ENCODE measurements around the gene SLC35E1.
"Not testable (repeated sequence)": the region's sequence is repeated elsewhere in the genome, so short reads cannot be mapped to it uniquely, and the experiment has no call there.

Gene SLC35E1

DNA sequence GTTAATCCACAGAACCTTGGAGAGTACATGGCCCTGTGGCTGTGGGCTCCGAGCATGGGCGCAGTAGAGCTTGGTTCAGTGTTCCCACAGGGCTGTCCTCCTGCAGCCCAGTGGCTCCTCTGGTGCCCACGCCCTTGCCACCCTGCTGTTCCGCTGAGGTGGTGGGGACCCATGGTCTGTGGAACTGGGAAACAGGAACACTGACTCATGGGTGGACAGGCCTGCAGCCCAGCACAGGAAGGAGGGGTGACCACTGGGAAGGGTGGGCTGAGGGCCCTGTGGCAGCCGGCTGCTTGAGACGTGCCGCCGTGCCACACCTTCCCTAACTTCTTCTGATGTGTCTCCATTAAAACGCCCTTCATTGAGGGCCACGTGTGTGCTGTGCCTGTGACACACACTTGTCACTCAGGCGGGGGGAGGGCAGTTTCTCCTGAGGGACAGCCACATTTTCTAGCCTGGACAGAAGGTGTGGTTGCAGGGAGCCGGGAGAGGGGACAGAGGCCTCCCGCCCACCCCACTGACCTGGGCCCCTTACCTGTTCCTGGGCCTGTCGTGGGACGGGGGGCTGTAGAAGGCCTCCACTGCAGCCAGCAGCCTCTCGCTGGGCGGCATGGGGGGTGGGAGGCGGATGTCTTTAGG is 51.1 kb downstream of the SLC35E1 start:
- H3K4me1 ChIP-seq (ENCODE audit: control insufficient read depth, insufficient read depth, low read length), result no peaks in the 10 kb centered on the region

GRCh38 chr19:16520074-16520973 is 51.9 kb downstream of the SLC35E1 start:
- no peak overlapping the region for H3K4me3 ChIP-seq (ENCODE audit: low read length)
- no peaks in the 10 kb centered on the region for H3K9me3 ChIP-seq (ENCODE audit: control insufficient read depth, low read length)
- H3K9ac ChIP-seq (ENCODE audit: low read length), result no peak overlapping the region
- no peaks in the 10 kb centered on the region for H3K27me3 ChIP-seq (ENCODE audit: control insufficient read depth, insufficient read depth, low read length)
- H3K4me1 ChIP-seq (ENCODE audit: control insufficient read depth, insufficient read depth, low read length), result no peaks in the 10 kb centered on the region
- H3K36me3 ChIP-seq (ENCODE audit: control insufficient read depth, insufficient read depth, low read length), result peaks cover 25% of the 10 kb centered on the region

More for the DNA sequence above, 51.1 kb downstream of the SLC35E1 start:
- H3K9me3 ChIP-seq (ENCODE audit: control insufficient read depth, low read length), result no peaks in the 10 kb centered on the region
- H3K9ac ChIP-seq (ENCODE audit: low read length), result no peak overlapping the region
- H3K36me3 ChIP-seq (ENCODE audit: control insufficient read depth, insufficient read depth, low read length), result peaks cover 25% of the 10 kb centered on the region
- H3K27me3 ChIP-seq (ENCODE audit: control insufficient read depth, insufficient read depth, low read length), result no peaks in the 10 kb centered on the region
- H3K4me3 ChIP-seq (ENCODE audit: low read length), result no peak overlapping the region

- no peak overlapping the region for H3K9ac ChIP-seq (ENCODE audit: low read length)
- peaks cover 25% of the 10 kb centered on the region for H3K36me3 ChIP-seq (ENCODE audit: control insufficient read depth, insufficient read depth, low read length)
- no peak overlapping the region for H3K4me3 ChIP-seq (ENCODE audit: low read length)
- H3K9me3 ChIP-seq (ENCODE audit: control insufficient read depth, low read length), result no peaks in the 10 kb centered on the region
- no peaks in the 10 kb centered on the region for H3K4me1 ChIP-seq (ENCODE audit: control insufficient read depth, insufficient read depth, low read length)
- H3K27me3 ChIP-seq (ENCODE audit: control insufficient read depth, insufficient read depth, low read length), result no peaks in the 10 kb centered on the region
Measured at GRCh38 chr19:16519230-16519687, 53.0 kb downstream of the SLC35E1 start.

GRCh38 chr19:16518483-16519229 is 53.6 kb downstream of the SLC35E1 start:
- no peaks in the 10 kb centered on the region for H3K27me3 ChIP-seq (ENCODE audit: control insufficient read depth, insufficient read depth, low read length)
- no peak overlapping the region for H3K4me3 ChIP-seq (ENCODE audit: low read length)
- no peaks in the 10 kb centered on the region for H3K9me3 ChIP-seq (ENCODE audit: control insufficient read depth, low read length)
- H3K36me3 ChIP-seq (ENCODE audit: control insufficient read depth, insufficient read depth, low read length), result peaks cover 22% of the 10 kb centered on the region
- no peaks in the 10 kb centered on the region for H3K4me1 ChIP-seq (ENCODE audit: control insufficient read depth, insufficient read depth, low read length)
- no peak overlapping the region for H3K9ac ChIP-seq (ENCODE audit: low read length)

DNA sequence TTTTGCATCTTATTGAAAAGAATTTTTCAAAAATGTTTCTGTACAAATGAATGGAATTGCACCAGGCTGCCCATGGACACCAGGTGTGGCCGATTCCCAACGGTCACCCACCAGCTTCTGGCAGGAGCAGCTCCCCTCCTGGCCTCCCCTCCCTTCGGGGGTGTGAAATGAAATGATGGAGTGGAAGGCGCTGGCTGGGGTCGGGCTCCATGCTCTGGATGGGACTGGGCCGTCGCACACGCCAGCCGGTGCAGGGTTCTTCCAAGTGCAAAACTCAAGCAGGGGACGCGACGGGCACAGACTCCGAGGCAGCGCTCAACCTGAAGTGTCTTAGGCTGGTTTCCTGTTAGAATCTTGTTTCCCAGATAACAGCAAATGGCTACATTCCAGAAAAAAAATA is 54.2 kb downstream of the SLC35E1 start:
- H3K36me3 ChIP-seq (ENCODE audit: control insufficient read depth, insufficient read depth, low read length), result peaks cover 16% of the 10 kb centered on the region
- no peak overlapping the region for H3K9ac ChIP-seq (ENCODE audit: low read length)
- no peaks in the 10 kb centered on the region for H3K27me3 ChIP-seq (ENCODE audit: control insufficient read depth, insufficient read depth, low read length)
- no peaks in the 10 kb centered on the region for H3K4me1 ChIP-seq (ENCODE audit: control insufficient read depth, insufficient read depth, low read length)
- H3K9me3 ChIP-seq (ENCODE audit: control insufficient read depth, low read length), result no peaks in the 10 kb centered on the region
- H3K4me3 ChIP-seq (ENCODE audit: low read length), result no peak overlapping the region

DNA sequence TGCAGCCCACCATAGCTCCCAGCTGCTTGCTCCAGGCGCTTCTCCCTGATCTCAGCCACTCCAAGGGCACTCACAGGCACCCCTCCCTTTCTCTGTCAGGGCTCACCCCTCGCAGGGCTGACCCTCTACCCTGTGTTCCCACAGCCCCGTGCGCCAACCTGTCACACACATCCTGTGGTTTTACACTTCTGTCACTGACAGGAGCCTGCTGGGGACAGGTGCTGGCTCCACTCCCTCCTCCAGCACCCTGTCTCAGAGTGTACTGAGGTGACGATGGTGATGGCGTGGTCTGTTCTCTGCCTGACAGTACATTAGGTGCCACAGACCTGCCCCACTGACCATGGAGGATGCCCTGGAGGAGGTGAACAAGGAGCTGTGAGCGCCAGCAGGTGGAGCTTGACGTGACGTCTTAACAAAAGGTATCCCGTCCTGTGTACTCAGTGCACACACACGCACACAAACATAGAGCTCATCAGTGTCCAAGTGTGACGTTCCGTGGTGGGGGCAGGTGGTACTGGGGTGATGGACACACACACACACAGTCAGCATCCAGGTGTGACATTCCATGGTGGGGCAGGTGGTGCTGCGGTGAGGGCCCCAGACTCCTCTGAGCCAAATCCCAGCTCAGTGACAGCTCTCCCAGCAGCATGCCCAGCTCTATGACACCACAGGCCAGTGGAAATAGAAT is 55.1 kb downstream of the SLC35E1 start:
- peaks cover 8% of the 10 kb centered on the region for H3K36me3 ChIP-seq (ENCODE audit: control insufficient read depth, insufficient read depth, low read length)

GRCh38 chr19:16516381-16516780 is 55.8 kb downstream of the SLC35E1 start:
- H3K4me3 ChIP-seq (ENCODE audit: low read length), result no peak overlapping the region
- H3K27me3 ChIP-seq (ENCODE audit: control insufficient read depth, insufficient read depth, low read length), result no peaks in the 10 kb centered on the region
- H3K9me3 ChIP-seq (ENCODE audit: control insufficient read depth, low read length), result no peaks in the 10 kb centered on the region
- peaks cover 4% of the 10 kb centered on the region for H3K36me3 ChIP-seq (ENCODE audit: control insufficient read depth, insufficient read depth, low read length)
- no peaks in the 10 kb centered on the region for H3K4me1 ChIP-seq (ENCODE audit: control insufficient read depth, insufficient read depth, low read length)
- no peak overlapping the region for H3K9ac ChIP-seq (ENCODE audit: low read length)

More for the DNA sequence above, 55.1 kb downstream of the SLC35E1 start:
- no peak overlapping the region for H3K9ac ChIP-seq (ENCODE audit: low read length)
- no peaks in the 10 kb centered on the region for H3K9me3 ChIP-seq (ENCODE audit: control insufficient read depth, low read length)
- H3K4me3 ChIP-seq (ENCODE audit: low read length), result no peak overlapping the region
- H3K4me1 ChIP-seq (ENCODE audit: control insufficient read depth, insufficient read depth, low read length), result no peaks in the 10 kb centered on the region
- no peaks in the 10 kb centered on the region for H3K27me3 ChIP-seq (ENCODE audit: control insufficient read depth, insufficient read depth, low read length)

DNA sequence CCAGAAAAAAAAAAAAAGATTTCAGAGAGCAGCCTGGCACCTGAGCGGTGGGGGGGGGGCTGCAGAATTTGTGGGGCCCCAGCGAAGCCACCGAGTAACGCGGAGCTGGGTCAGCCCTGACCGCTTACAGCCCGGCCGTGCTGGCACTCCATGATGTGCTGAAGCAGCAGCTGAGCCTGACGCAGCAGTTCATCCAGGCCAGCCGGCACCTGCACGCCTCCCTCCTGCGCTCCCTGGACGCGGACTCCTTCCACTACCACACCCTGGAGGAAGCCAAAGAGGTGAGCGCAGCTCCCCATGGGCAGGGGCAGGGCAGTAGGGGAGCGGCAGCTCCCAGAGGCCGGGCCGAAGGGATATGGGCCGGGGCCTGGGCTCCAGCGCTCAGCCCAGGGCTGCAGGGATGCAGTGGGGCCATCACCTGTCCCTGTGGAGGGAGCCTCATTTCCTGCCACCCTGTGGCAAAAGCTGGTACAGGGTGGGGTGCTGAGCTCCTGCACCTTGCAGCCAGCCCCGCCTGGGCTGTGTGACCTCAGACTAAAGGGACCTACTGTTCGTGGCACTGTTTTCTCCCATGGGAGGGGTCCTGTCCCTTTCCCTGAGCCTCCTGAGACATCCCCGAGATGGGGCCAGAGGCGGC is 57.7 kb downstream of the SLC35E1 start:
- Histone ChIP-seq H3K4me3 (ENCODE audit: low read length) (no peak overlapping the region), H3K4me1 (ENCODE audit: control insufficient read depth, insufficient read depth, low read length) (no peaks in the 10 kb centered on the region), H3K9me3 (ENCODE audit: control insufficient read depth, low read length) (no peaks in the 10 kb centered on the region), H3K36me3 (ENCODE audit: control insufficient read depth, insufficient read depth, low read length) (no peaks in the 10 kb centered on the region), H3K9ac (ENCODE audit: low read length) (no peak overlapping the region), H3K27me3 (ENCODE audit: control insufficient read depth, insufficient read depth, low read length) (no peaks in the 10 kb centered on the region)

- not testable (repeated sequence) for H3K4me3 ChIP-seq (ENCODE audit: low read length); H3K36me3 ChIP-seq (ENCODE audit: control insufficient read depth, insufficient read depth, low read length); H3K9me3 ChIP-seq (ENCODE audit: control insufficient read depth, low read length); H3K4me1 ChIP-seq (ENCODE audit: control insufficient read depth, insufficient read depth, low read length); H3K27me3 ChIP-seq (ENCODE audit: control insufficient read depth, insufficient read depth, low read length); H3K9ac ChIP-seq (ENCODE audit: low read length)
Measured at GRCh38 chr19:16512611-16513010, 59.6 kb downstream of the SLC35E1 start.

- H3K36me3 ChIP-seq (ENCODE audit: control insufficient read depth, insufficient read depth, low read length), result no peaks in the 10 kb centered on the region
- no peak overlapping the region for H3K9ac ChIP-seq (ENCODE audit: low read length)
- no peaks in the 10 kb centered on the region for H3K27me3 ChIP-seq (ENCODE audit: control insufficient read depth, insufficient read depth, low read length)
- no peaks in the 10 kb centered on the region for H3K9me3 ChIP-seq (ENCODE audit: control insufficient read depth, low read length)
- H3K4me1 ChIP-seq (ENCODE audit: control insufficient read depth, insufficient read depth, low read length), result no peaks in the 10 kb centered on the region
- H3K4me3 ChIP-seq (ENCODE audit: low read length), result no peak overlapping the region
Measured at GRCh38 chr19:16509141-16510061, 62.8 kb downstream of the SLC35E1 start.
